CD4-positive, alpha-beta T cell treated with Interferon gamma for 1 hour (primary cell): Measurements from ENCODE around the gene SLC35F2.
A peak's percentile ranks its signal among the peaks of the same experiment; 100 is the strongest.
"Not testable (repeated sequence)": the region's sequence is repeated elsewhere in the genome, so short reads cannot be mapped to it uniquely, and the experiment has no call there.

Source experiments
- DNase-seq: peaks from one replicate; pipeline ENCODE4 v3.0.0-alpha.2; 2020

The SLC35F2 gene

DNA sequence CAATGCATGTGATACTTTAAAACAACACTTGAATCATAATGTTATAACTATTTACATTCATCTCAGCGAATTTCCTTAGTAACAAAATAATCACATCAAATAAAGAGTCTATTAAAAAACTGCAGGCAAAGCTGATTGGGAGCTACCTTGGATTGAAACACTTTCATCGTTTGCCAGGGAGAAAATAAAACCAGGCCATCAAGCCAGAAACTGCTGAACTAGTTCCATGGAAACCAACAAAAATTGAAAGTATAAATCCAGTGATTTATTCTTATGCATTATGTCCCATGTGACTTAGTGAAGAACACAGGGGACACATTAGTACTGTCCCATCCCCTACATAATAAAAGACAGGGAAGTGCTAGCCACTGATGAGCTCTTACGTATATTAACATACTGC is 21.7 kb downstream of the SLC35F2 start:
- no peak for DNase-seq

DNA sequence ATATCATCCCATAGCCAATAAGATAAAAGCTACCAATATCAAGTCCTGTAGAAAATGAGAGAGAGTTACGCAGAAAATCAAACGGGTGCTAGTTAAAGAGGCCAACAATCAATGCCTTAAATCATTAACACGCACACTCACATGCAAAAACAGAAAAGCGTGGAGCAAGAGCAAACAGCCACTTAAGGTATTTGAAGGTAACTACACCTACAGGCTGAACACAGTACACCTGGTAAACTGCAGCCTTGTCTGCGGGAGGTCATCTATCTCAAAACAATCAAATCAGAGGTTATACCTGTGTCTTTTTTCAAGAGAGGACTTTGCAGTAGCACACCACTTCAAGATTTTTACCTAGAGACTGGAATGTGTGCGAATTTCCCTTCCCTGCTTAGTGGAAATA is 23.6 kb downstream of the SLC35F2 start:
- no peak for DNase-seq

DNA sequence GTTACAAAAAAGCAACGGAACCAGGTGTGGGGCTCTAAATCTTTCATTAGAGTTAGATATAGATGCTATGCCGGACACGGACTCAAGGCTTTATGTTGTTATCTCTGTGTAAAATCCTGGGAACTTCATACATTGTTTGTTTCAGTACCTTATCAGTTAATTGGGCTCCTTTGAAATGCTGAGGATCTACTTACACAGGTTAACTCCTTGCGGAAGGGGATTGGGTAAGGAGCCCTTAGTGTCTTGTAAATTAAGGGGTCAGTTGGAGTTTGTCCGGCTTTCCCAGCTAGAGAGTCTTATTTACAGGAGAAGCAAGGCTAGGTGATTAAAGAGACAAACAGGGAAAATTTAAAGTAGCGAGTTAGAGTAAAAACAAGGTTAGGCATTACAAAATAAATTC is 24.7 kb downstream of the SLC35F2 start:
- not testable (repeated sequence) for DNase-seq

DNA sequence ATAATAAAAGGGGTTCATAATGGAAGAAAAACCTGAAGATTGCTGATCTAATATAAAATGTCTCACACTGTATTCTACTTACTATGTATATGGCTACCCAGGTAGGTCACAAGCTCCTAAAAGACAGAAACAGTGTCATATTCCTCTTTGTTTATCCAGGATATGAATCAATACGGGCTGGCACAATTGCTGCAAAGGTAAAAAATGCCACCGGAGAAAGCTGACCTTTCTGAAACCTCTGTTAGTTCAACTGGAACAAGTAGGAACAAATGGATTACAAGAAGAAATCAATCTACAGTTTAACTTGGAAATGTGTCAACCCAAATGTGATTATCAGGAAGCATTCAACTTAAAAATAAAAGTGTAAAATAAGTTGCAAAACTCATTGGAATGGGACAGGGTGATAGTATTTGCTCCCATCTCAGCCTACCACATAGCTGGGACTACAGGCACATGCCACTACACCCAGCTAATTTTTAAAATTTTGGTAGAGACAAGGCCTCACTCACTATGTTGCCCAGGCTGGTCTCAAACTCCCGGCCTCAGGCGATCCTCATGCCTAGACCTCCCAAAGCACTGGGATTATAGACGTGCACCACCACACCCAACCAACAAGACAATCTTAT is 27.6 kb downstream of the SLC35F2 start:
- no peak for DNase-seq

DNA sequence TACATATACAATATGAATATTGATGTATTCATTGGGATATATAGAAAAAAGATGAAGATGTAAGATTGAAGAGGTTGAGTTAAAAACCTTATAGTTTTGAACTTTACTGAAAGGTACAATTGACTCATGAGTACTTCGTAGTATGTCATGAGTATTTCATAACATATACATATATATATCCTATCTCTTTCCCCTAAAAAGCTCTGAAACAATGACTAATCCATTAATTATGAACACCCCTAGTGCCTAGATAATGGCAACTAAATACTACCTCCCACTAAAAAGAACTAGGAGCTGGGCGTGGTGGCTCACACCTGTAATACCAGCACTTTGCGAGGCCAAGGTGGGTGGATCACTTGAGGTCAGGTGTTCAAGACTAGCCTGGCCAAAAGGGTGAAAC is 31.5 kb downstream of the SLC35F2 start:
- DNase-seq: no peak

DNA sequence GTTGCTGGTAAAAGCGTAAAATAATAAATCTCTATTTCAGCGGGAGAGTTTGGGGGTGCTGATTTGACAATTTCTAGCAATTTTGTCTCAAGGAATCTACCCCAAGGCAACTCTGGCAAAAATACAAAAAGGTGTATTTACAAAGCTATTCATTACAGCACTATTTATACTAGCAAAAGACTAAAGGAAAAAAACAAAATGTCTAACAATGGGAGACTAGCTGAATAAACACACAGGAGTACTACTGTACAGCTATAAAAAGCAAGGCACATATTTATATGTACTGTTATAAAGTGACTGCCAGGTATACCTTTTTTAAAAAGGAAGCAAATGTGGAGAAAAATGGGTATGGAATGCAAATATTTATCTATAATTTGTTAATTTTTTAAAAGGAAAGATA is 32.7 kb downstream of the SLC35F2 start:
- no peak for DNase-seq

DNA sequence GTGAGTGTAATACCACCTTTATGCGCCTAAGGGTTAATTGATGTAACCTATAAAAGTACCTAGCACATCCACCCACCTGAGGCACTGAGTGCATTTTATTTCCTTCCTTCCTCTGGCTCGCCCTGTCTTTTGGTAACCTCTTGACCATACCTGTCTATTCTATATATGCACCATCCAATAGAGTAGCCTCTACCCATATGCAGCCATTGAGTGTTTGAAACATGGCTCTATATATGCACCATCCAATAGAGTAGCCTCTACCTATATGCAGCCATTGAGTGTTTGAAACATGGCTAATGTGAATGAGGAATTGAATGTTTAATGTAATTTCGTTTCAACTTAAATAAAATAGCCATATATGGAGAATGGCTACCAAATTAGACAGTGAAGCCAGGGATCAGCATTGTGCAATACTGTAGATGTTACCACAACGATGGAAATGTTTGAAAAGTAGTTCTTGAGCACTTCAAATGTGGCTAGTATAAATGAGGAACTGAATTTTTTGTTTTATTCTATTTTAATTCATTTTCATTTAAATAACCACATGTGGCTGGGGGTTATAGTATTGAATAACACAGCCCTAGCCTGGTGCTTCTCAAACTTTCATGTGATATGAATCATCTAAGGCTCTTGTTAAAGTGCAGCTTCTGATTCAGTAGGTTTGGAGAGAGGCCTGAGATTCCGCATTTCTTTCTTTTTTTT is 33.8 kb downstream of the SLC35F2 start:
- DNase-seq: no peak

DNA sequence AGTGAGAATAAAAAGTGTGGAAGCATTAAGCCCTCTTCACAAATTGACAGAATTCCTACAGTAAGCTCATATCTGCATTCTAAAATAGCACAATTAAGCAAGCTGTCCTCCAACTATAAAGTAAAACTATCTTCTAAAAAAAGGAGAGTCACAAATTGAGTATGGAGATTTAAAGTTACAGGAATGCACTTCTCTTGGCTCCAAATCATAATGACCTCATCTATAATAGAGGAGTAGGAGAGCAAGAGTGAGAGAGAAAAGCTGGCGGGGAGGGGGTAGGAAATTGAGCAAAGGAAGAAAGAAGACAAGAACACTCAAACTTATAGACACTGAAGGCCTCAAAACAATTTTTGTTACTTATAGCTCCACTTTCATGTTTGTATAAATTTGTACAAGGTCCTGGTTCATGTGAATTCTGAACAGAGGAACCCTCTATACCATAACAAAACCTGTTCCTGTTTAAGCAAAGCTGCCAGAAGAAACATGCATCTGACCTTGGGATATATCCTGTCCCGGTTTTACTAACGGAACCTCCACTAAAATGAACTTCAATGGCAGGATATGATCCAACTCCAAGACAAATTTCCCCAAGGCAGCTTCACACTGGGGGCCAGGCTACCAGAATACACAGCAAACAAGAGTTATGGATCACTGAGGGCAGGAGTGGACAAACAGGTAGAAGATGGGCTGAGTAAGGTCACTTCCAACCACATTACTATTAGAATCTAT is 37.2 kb downstream of the SLC35F2 start:
- DNase-seq: no peak

DNA sequence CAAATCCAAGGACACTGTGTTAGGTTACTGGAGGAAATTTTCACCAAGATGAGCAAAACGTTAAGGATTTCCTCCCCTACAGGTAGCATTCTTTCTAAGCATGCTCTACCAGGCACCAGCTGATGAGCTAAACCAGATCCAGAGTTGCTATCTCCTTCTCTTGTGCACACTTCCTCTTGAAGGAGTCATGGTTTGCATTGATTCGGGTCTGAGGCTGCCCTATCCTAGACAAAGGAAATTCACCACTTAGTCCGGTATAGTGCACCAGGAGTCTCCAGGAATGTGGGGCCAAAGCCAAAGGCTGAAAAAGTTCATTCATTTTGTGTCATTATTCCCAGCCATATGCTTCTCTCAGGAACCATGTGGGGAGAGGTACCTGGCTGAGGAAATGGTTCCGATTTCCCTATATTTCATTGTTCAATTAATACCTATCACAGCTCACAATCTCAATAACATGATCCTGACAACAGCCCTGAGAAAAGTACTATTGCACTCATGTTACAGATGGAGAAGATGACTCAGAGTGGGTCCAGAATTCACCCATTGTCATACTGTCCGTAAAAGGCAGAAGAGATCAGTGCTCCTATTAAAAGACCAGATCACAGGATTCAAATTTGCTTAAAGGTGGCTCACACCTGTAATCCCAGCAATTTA is 39.1 kb downstream of the SLC35F2 start:
- DNase-seq: no peak

DNA sequence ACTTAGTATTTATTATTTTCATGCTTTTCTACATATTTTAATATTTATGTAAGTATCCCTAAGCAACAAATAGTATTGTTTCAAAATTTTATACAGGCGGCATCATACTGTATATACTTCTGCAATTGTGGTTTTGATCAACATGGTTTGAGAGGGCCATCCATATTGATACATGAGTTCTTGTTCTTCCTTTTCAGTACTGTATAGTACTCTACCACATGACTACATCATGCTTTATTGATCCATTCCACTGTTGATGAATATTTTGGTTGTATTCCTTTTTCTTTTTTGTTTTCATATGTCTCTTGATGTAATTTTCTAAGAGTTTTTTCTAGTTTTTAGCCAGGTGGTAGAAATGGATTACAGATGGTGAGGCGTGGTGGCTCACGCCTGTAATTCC is 40.1 kb downstream of the SLC35F2 start:
- DNase-seq: no peak

DNA sequence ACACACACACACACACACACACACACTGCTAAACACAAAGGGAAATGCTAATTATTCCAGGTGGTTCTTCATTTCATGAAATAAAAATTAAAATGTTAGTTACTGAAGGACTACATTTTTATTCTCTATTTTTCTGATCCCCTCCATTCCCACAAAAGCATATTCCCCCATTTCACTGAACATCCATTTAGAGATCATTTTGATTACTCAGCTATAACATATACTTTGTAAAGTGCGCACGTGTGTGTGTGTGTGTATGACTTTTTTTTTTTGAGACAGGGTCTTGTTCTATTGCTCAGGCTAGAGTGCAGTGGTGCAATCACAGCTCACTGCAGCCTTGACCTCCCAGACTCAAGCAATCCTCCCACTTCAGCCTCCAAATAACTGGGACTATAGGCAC is 42.6 kb downstream of the SLC35F2 start:
- DNase-seq: no peak

DNA sequence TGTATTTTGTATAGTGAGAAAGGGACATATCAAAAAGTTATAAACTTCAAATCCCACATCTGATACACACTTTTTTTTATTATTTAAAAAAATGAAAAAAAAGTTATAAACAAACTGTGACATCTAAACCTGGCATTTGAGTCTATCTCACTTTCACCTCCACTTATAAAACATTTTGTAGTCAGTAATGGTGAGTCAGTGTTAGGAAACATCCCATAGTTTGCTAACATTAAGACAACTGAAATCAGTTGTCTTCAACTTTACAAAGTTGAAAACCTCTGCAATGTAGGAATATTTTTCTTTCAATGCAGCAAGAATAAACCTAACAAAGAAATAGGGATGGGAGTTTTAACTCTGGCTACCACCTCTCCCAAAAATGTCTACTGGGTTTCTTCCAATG is 47.7 kb downstream of the SLC35F2 start:
- DNase-seq: no peak

DNA sequence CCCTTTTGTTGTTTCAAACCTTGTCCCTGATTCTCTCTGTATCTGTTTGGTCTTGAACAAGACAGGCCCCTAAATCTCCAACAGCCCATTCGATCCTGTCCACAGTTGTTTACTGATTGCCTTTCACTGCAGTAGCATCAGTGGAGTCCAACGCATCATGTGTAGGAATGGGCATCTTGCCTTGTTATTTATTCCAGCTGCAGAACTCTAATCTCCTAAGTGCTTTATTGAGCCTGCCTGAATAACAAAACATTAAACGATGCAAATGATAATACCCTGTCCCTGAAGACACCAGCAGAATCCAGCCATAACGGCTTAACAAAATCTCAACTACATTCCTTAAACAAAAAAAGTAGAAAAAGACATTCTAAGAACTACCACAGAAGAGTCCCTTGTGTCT is 50.1 kb downstream of the SLC35F2 start:
- no peak for DNase-seq

DNA sequence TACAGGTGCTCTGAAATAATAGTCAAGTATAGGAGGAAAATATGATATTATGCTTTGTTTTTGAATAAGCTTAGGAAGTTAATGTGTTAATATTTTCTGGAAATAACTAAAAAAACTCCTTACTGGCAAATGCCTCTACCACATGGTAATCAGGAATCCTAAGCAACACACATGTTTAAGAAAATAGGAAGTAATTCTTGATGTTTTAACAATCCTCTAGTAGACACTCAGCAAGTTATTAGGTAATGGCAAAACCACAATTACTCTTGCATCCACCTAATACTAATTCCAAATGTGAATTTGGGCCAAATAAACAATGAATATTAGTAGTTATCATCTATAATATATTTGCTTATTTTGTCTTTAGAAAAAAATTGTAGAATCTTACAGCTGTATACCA is 53.6 kb downstream of the SLC35F2 start:
- no peak for DNase-seq

DNA sequence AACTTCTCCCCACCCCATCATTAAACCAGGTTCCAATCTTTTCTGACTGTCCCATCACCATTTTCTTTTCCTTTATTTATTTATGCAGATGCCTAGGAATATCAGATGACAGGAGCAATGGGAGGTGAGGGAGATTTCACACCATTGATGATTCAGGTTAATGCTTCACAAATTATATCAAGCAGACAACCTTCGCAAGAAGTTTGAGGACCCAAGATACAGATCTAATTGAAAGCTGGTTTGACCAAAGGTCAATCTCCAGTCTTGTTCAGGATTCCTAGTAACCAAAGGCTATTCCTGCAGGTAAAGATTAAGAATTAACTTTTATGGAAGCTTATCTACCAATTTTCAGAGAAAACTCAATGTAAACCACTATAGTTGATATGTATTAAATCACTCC is 54.4 kb downstream of the SLC35F2 start:
- no peak for DNase-seq

DNA sequence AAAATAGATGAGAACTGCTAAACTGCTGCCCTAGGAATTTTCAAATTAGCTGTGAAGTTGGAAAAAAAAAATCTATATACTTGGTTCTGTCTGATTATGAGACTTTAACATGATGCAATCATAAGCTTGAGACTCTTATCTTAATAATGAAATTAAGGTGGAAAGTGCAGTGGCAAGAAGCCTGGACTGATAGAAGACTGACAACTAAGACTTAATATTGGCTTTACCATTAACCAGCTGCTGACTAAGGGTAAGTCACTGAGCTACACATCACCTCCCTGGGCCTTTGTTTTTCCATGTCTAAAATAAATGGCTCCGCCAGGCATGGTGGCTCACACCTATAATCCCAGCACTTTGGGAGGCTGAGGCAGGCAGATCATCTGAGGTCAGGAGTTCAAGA is 56.9 kb downstream of the SLC35F2 start:
- DNase-seq: no peak

DNA sequence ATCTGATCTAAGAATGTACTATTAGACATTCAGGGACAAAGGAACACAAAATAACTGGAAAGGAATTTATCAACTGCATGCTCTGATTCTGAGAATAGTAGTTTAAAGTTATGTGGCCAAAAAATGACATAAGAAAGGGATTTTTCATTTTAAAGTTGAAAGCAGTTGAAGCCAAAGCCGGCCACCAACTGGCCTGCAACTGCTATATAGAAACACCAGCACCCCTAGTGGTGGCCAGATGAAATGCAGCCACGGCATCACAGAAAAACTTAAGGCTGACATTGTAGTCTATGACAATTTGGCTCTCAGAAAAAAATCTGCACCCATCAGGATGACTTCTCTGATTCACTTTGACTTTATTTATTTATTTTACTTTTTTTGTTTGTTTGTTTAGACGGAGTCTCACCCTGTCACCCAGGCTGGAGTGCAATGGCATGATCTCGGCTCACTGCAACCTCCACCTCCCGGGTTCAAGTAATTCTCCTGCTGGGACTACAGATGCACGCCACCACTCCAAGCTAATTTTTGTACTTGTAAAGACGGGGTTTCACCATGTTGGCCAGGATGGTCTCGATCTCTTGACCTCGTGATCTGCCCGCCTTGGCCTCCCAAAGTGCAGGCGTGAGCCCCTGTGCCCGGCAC is 59.2 kb downstream of the SLC35F2 start:
- DNase-seq: peak; percentile 44

DNA sequence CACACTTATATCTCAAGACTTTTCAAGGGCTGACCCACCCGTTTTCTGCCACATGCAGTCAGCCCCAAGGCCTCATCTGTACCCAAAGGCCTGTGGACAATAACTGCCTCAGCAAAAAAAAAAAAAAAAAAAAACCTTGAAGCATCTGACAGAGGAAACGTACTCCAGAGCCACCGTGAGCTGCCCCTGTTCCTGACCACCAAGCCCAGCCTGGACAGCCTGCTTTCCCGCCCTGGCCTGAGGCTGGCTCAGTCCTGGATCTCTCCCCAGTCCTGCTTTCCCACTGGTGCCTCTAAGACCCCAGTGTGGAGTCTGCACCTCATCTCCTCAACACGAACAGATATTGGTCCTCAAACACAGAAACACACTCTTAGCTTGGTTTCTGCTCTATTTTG is 66.5 kb downstream of the SLC35F2 start:
- DNase-seq: no peak

DNA sequence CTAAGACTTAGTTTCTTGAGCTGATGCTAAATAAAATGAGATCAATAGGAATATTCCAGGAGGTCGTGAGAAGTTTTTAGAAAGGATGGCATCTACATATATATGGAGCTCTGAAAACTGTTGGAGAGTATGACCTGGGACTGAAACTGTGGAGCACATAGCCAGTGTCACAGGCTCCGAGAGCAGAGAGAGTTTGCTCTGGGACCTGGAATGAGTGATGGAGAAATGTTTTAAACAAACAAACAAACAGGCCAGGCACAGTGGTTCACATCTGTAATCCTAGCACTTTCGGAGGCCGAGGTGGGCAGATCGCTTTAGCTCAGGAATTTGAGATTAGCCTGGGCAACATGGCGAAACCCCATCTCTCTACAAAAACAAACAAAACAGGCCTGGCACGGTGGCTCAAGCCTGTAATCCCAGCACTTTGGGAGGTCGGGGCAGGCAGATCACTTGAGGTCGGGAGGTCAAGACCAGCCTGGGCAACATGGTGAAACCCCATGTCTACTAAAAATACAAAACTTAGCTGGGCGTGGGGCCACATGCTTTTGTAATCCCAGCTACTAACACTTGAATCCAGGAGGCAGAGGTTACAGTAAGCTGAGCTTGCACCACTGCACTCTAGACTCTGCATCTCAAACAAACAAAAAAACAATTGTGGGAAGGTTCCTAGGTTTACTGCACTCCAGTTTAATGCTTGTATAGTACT is 67.1 kb downstream of the SLC35F2 start:
- no peak for DNase-seq

DNA sequence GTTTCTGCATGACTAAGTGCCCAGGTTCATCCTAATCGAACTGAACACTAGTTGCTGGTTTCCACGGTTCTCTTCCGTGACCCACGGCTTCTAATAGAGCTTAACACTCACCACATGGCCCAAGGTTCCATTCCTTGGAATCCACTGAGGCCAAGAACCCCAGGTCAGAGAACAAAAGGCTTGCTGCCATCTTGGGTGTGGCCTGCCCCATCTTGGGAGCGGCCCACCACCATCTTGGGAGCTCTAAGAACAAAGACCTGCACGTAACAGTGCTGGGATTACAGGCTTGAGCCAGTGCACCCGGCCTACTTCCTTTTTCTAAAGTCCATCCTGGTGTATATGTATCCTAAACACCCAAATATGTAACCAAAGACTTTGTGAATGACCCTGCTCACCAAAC is 68.8 kb downstream of the SLC35F2 start:
- DNase-seq: no peak

DNA sequence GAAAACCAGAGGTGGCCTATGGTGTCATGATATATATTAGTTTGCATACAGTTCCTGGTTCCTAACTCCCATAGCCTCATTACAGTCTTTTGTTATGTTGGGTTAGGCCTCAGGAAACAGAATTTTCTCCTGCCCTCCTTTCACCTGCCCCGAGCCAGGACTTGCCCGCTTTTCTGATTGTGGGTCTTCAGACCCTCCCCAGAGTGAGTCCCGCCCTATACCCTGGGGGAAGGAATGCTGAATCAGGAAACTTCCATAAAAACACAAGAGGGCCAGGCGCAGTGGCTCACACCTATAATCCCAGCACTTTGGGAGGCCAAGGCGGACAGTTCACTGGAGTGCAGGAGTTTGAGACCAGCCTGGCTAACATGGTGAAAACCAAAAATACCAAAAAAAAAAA is 70.9 kb downstream of the SLC35F2 start:
- no peak for DNase-seq

DNA sequence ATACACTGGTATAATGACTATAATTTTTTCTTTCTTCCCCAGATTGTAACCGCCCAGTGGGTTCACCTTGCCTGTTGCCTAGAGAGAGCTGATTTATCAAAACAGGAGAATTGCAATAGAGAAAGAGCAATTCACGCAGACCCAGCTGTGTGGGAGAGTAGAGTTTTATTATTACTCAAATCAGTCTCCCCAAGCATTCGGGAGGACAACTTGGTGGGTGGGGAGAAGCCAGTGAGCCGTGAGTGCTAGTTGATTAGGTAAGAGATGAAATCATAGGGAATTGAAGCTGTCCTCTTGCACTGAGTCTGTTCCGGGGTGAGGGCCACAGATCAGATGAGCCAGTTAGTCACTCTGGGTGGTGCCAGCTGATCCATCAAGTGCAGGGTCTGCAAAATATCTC is 73.2 kb downstream of the SLC35F2 start:
- no peak for DNase-seq

DNA sequence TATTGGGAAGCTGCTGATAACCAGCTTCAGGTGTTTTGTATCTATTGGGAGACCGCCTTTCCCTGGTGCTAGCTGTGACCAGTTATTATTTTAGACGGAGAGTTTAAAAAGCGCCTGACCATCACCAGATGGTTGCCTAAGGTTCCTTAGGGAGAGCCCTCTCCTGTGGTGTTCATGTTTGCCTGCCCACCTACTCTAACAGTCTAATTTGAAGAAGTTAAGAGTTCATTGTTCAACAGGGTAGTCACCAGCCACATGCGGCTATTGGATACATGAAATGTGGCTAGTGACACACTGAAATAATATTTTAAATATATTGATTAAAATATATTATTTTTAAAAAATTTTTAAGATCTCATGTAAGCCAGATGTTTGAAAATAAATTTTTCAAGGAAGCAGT is 75.5 kb downstream of the SLC35F2 start:
- no peak for DNase-seq
